Germinal center (tissue), 1 donor: Measurements from ENCODE around the gene ING5.
"Not testable (repeated sequence)": the region's sequence is repeated elsewhere in the genome, so short reads cannot be mapped to it uniquely, and the experiment has no call there.

Source experiments
- DNase-seq: peaks from one replicate; pipeline ENCODE4 v3.0.0; 2012; ENCODE audit warnings: mixed read lengths, low spot score

Gene ING5

GRCh38 chr2:241739177-241739576 lies 37.3 kb downstream of the ING5 start:
- no peak for DNase-seq

GRCh38 chr2:241739651-241740050 lies 37.8 kb downstream of the ING5 start:
- DNase-seq, result no peak

GRCh38 chr2:241741016-241741415 lies 39.2 kb downstream of the ING5 start:
- DNase-seq, result no peak

GRCh38 chr2:241742320-241742939 lies 40.6 kb downstream of the ING5 start:
- DNase-seq, result no peak

GRCh38 chr2:241743008-241743407 lies 41.2 kb downstream of the ING5 start:
- not testable (repeated sequence) for DNase-seq

- no peak for DNase-seq
Measured at GRCh38 chr2:241743620-241744019, 41.8 kb downstream of the ING5 start.

- DNase-seq, result no peak
Measured at GRCh38 chr2:241744028-241744754, 42.4 kb downstream of the ING5 start.

- no peak for DNase-seq
Measured at GRCh38 chr2:241745276-241745675, 43.4 kb downstream of the ING5 start.

GRCh38 chr2:241746084-241746483 lies 44.2 kb downstream of the ING5 start:
- DNase-seq, result no peak

- DNase-seq, result no peak
Measured at GRCh38 chr2:241748468-241749256, 46.8 kb downstream of the ING5 start.

GRCh38 chr2:241750076-241750840 lies 48.4 kb downstream of the ING5 start:
- no peak for DNase-seq

GRCh38 chr2:241751152-241751551 lies 49.3 kb downstream of the ING5 start:
- no peak for DNase-seq

GRCh38 chr2:241751776-241752175 lies 49.9 kb downstream of the ING5 start:
- no peak for DNase-seq

- no peak for DNase-seq
Measured at GRCh38 chr2:241752253-241752652, 50.4 kb downstream of the ING5 start.

GRCh38 chr2:241752689-241753276 lies 50.9 kb downstream of the ING5 start:
- DNase-seq, result no peak

GRCh38 chr2:241753493-241753892 lies 51.7 kb downstream of the ING5 start:
- no peak for DNase-seq

GRCh38 chr2:241754042-241754441 lies 52.2 kb downstream of the ING5 start:
- no peak for DNase-seq

- no peak for DNase-seq
Measured at GRCh38 chr2:241755166-241755565, 53.3 kb downstream of the ING5 start.

- DNase-seq, result no peak
Measured at GRCh38 chr2:241755777-241756176, 53.9 kb downstream of the ING5 start.

- no peak for DNase-seq
Measured at GRCh38 chr2:241759067-241759807, 57.4 kb downstream of the ING5 start.

GRCh38 chr2:241759893-241760292 lies 58.1 kb downstream of the ING5 start:
- DNase-seq, result not testable (repeated sequence)
